GM21390 (cell line): ENCODE results near the gene FAM13A.
"Not testable (repeated sequence)": the region's sequence is repeated elsewhere in the genome, so short reads cannot be mapped to it uniquely, and the experiment has no call there.

Experiments
- ATAC-seq: cut with Tn5 transposase; IDR thresholded peaks from one replicate; pipeline ENCODE4 v1.9.1; 2021; ENCODE audit not compliant: unreplicated experiment

Gene FAM13A

DNA sequence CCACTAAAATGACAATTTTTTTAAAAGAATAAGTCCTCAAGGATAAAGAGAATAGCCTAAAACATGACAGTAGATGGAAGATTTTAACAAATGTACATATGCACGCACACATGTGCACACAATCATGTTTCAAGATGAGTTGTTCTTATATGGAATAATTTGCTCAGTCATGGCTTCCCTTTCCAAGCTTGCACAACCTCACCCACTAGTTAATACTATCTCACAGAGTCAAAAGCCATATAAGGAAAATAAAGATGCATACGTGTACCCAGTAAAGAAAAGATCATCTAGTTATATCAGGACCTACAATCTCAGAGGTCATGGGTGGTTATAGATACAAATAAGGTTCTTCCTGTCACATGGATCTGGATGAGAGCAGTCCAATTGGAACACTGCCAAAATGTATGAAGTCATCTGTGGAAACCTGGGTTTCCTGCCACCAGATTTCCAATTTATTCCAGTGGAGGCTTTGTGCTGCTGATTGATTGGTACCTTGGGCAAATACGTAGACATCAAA lies 56.1 kb downstream of the FAM13A start:
- no peak for ATAC-seq

DNA sequence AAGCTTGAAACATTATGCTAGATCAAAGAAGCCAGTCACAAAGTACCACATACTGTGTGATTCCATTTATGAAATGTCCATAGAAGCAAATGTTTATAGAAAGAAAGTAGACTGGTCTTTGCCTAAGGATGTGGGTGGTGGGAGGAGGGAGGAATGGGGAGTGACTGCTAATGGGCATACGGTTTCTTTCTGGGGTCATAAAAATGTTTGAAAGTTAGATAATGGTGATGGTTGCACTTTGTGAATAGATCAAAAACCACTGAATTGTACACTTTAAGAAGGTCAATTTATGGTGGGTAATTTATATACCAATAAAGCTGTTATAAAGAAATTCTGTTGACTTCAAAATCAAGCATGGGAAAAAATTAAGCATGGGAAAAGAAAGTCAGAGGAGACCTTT lies 56.6 kb downstream of the FAM13A start:
- ATAC-seq: no peak

DNA sequence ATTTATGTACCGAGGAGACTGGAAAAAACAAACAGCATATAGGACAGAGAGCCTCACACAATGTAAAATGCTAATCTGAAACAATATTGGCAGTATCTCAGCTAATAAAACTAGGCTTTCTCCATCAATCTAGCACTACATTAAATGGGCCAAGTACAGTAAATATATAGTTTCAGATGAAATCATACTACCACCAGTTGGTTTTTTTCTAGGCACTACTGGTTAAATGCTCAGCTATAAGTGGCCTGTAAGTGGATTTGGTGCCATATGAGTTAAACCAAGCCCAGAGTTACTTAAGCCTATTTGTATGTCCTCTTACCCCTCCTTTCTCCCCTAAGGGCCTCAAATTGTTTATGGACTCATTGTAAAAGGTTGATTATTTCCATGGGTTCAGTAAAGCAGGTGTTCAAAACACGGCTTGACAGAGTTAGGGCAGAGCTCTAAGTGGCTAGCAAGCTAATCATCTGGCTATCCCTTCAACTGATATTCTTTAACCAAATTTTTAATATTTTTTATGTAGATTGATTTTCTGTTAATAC lies 57.5 kb downstream of the FAM13A start:
- ATAC-seq: no peak

DNA sequence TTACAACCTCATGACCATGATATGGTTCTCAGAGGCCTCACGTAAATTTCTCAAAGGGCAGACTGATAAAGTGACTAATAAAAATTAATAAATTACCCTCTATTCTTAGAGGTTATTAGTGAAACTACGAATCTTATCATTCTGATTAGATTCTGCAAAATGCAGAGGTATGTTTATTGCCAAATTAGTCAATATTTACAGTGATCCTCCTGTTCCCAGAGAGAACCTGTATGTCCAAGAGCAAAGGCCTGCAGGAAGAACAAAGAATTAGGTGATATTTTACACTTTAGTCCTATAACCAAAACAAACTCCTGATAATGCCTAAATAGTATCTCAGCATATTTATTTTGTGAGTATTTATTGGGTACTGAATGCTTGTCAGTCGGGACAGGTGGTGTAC lies 58.1 kb downstream of the FAM13A start:
- no peak for ATAC-seq

DNA sequence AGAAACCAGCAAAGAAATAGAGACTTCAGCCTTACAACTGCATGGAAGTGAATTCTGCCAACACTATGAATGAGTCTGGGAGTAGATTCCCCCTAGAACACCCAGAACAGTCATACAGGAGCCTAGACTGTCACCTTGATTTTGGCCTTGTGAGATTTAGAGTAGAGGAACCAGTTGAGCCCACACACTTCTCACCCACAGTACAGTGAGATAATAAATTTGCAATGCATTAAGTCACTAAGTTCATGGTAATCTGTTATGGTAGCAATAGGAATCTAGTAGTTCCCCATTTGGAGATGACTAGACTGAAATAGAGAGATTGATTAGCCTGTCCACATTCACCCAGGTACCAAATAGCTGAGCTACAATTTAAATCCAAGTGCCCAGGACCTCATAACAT lies 59.0 kb downstream of the FAM13A start:
- ATAC-seq: no peak

DNA sequence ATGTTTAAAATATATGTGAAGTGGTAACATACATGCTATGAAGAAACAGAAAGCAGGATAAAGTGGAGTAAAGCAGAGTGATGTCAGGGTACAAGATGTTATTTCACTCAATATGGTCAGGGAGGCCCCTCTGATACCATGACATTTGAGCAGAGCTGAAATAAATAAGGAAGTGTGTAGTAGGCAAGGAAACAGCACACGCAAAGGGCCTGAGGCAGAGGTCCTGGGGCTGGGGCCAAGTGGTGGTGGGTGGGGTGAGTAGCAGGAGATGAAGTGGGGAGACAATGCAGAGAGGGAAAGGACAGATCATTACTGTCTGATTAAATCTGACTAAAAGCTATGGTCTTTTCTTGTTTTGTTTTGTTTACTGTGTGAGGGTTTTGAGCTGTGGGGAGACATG lies 61.1 kb downstream of the FAM13A start:
- no peak for ATAC-seq

DNA sequence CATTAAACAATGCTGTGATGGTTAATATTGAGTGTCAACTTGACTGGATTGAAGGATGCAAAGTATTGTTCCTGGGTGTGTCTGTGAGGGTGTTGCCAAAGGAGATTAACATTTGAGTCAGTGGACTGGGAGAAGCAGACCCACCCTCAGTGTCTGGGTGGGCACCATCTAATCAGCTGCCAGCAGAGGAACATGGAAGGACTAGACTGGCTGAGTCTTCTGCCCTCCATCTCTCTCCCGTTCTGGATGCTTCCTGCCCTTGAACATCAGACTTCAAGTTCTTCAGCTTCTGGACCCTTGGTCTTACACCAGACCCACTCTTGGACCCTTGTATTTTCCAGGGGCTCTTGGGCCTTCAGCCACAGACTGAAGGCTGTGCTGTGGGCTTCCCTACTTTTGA lies 61.7 kb downstream of the FAM13A start:
- ATAC-seq: not testable (repeated sequence)

DNA sequence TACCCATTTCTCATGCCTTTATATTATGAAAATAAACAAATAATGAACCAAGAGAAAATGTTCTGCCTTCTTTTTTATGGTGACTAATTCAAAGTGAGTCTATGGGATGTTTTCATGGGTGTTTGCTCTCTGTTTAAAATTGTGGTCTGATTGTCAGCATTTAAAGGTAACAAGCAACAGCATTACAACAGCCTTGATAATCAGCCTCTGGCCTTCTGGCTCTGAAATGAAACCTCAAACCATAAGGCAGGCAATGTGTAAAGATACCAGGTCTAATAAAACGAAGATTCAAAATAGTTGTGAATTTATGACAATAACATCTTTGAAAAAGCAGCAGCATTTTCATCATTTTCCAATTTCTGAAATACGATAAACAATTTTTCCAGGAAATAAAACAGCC lies 63.7 kb downstream of the FAM13A start:
- ATAC-seq: no peak

DNA sequence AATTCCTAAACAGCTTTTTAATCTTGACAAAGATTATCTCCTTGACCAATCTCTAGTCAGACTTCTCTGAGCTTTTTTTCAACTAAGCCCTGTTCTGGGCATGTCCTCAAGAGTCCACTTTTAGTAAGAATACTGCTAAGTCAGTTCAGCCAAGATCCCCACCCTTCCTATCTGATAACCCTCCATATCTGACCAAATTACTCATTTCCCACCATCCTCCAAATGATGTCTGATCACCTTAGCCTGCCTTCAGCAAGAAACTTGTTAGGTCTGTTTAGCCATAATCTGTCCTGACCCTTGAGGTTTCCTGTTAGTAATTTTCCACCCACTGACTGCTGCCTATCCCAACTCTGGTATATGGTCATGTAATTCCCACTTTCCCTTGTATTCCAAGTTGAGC lies 65.2 kb downstream of the FAM13A start:
- ATAC-seq: no peak

DNA sequence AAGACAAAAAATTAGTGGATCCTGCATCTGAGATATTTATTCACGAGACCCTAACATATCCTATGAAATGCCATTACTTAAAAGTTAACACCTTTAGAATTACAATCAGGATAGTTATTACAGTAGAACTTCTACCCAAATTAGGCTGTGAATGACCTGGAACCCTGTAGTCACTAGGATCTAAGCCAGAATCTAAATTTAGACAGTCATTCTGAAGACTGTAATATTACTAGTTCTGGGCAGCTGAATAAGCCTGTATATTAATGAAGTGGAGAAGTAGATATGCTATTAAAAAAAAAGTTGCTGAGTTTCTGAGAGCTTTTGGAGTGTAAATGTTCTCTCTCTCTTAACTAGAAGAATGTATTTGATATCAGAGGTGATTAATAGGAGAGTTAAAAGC lies 67.0 kb downstream of the FAM13A start:
- ATAC-seq: no peak

DNA sequence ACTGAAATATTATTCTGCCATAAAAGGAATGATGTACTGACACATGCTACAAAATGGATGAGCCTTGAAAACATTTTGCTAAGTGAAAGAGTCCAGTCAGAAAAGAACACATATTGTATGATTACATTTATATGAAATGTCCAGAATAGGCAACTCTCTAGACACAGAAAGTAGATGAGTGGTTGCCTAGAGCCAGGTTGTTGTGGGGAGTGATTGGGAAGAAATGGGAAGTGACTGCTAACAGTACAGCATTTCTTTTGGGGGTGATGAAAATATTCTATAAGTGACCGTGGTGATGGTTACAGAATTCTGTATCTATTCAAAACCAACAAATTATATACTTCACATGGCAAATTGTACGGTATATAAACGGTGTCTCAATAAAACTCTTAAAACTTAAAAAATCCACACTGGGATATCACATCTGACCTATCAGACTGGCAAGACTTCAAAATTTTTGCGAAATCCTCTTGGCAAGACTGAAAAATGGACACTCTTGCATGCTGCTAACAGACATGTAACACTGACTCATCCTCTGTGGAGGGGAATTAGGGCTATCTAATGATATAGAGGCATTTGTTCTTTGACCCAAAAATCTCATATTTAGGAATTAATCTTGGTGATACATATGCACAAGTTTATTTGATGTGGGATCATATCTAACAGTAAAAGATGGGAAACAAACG lies 71.8 kb downstream of the FAM13A start:
- ATAC-seq: no peak

DNA sequence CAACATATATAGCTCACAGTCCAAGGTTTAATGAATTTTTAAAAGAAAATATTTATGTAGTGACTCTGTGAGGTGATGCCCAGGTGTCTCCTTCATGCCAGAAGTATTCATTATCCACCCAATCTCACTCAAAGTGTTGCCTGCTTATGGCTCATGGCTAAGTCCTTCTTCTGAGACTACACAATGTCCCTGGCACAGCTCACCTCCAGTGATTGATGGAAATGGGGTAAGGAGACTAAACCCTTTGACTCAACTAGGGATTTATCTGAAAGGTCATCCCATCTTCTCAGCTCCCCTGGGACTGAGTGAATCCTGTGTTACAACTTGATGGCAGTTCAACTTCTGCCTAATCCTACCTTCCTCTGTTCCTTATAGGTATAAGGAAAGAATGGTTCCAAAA lies 74.2 kb downstream of the FAM13A start:
- ATAC-seq: no peak

DNA sequence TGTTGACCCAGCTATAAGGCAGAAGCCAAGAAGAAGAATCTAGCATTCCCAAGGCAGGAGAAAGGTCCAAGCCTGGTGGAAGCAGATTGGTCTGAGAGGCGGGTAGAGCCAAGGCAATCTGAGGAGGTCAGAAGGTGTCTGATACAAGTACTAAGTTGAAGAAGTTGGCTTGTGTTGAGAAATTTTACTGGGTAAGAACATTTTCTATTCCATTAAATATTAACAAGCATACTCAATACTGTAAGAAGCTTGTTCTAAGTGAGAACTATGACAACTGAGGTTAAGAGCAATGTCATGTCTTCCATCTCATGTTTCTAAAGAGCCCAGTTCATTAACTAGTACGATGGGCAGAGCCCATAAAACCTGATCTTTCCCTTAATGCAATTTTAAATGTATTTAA lies 75.0 kb downstream of the FAM13A start:
- ATAC-seq: peak; percentile 67

DNA sequence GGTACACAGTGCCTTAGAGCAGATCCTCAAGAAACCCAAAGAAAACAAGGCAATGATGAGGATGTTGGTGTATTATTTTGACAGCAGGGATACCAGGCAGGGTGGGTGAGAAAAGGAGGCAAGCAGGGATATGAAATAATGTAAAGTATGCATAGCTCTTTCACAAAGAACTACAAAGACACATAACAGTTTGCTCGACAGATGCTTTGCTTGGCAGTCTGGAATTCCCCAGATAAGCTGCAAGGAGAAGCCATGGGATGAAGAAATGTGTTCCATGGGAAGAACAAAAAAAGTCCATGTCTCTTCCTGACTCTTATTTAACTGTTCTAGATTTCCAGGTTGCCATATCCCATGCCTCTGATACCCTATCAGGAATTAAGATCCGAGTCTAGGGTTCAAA lies 75.4 kb downstream of the FAM13A start:
- no peak for ATAC-seq

DNA sequence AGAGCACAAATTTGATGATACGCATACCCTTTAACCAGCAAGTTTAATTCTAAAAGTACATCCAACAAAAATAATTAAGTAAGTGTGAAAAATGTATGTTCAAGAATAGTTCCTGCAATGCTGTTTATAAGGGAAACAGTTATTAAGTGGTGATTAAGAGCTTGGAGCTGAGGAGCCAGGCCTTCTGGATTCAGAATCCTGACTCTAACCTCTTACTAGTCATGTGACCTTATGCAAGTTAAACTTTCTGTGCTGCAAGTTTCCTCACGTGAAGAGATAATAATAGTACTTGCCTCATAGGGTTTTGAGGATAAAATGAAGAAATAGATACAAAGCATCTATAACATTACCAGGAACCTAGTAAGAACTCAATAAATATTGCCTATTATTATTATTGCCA lies 77.7 kb downstream of the FAM13A start:
- no peak for ATAC-seq

DNA sequence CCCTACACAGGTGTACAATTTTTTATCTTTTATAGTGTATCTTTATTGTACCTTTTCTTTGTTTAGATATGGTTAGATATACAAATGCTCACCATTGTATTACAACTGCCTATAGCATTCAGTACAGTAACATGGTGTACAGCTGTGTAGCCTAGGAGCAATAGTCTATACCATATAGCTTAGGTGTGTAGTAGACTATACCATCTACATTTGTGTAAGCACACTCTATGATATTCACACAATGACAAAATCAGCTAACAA lies 80.3 kb downstream of the FAM13A start:
- no peak for ATAC-seq

DNA sequence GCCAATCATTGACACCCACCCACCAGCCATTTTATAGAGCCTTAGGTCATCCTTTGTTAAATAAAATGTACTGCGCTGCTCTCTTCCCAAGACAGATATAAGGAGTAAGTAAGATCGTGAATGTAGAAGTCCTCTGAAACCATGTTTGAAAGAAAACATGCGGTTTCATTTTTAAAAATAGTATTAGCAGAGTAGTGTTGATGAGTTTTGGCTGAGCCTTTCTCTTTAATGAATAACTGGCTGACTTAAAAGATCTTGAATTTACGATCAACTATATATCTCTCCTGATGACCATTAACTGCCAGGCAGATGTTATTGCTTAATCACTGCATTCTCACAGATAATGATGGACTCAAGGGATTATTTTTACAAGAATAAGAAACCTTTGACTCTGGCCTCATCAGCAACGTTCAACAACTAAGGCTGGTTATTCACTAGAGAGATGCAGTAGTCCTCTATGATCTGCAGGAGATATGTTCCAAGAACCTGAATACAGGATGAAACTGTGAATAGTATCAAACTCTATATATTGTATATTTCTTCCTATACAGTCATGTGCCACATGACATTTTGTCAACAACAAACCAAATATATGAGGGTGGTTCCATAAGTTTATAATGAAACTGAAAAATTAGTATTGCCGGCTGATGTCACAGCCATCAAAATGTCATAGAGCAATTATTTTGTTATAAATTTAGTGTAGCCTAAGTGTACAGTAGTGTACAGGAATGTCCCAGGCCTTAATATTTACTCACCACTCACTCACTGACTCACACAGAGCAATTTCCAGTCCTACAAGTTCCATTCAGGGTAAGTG lies 80.8 kb downstream of the FAM13A start:
- no peak for ATAC-seq

DNA sequence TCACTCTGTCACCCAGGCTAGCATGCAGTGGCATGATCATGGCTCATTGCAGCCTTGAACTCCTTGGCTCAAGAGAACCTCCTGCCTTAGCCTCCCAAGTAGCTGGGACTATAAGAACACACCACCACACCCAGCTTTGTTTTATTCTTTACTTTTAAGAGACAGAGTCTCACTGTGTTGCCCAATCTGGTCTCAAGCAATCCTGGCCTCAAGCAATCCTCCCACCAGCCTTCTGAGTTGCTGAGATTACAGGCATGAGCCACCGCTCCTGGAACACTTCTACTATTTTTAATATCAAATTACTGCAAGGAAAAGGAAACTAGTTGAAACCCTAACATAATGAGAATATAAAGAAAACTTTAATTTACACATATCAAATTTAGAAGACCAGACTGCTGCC lies 85.4 kb downstream of the FAM13A start:
- ATAC-seq: no peak

DNA sequence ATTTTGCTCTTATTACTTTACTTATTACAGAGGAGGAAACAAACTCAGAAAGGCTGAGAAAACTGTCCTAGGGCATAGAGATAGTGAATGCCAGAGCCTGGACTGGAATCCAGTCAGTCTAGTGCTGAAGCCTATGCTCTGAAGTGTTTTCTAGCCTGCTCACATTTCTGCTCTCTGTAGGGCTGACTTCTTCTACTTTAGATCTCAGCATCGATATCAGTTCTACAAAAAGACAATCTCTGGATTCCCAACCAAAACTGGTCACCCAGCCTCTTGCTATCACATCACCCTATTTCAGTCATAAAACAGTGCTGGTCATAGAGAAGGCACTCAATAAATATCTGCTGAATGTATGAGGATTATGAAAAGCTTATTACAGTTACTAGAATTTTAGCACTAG lies 87.2 kb downstream of the FAM13A start:
- no peak for ATAC-seq

DNA sequence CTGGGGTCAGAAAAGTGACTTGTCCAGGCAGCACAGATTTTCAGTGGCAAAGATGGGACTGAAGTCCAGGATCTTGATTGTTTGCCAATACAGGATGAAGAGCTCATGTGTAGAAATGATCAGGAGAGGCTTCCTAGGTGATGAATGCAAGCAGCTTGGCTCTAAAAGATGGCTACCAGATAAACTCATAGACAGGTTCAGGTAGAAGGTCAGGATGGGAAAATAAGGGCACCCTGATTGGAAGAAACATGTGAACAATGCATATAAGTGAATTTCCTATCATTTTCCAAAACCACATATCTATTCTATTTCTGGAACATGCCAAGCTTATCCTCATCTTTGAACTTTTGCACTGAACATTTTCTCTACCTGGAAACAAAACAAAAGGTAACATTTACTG lies 87.7 kb downstream of the FAM13A start:
- no peak for ATAC-seq

DNA sequence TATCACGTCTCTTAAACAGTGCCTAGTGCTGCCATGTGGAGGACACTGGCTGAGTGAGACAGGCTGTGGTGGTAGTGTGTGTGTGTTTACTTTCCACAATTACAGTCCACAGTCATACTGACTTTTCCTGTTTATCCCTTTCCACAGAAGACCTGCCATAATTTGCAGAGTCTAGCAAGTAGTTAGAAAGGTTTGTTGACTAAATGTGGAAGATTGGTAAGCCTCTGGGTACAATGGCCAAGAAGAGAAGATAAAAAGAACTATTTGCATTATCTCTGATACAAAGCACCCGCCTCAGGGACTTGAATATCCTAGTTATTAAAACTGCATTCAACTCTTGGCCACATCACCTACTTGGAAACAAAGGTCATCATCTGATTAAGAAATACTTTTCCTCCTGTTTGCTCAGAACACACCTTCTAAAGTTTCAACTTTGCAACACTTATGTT lies 89.1 kb downstream of the FAM13A start:
- ATAC-seq: no peak

DNA sequence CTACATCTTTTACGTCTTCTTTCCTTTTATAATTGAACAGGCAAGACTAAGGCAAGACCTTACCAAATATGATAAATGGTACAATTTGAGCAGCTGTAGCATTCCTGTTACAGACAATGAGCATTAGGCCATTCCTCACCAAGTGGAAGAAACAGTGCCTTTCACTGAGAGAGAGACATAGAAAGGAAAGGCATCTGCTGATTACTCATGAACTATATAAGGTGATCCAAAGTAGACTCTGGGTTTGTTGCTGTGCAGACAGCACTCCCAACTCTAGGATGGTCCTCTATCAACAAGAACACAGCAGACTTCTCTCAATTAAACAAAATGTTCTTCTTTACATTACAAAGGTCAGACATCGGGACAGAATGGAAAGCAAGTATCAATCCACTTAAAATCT lies 91.9 kb downstream of the FAM13A start:
- no peak for ATAC-seq
